HCT116 (cell line): Measurements from ENCODE around the gene HABP2. TPM values are rescaled to one million over a fixed set of nuclear protein-coding genes. Genes with fewer than 3 reads are reported as not detected.

Source experiments
- ATAC-seq: fragments of 200-7000 bp; cut with Tn5 transposase; 2 replicates; pipeline ENCODE4 v1.9.1; 2020; ENCODE audit warnings: mild to moderate bottlenecking, moderate library complexity
- BruUV-seq: library from RNA; stranded (reverse); fragments of 400-500 nt; replicated peaks from 2 replicates; lab custom pipeline; 2021; lab: Mats Ljungman, UMichigan
- CTCF ChIA-PET: fragments of 300-600 bp; sonication (Branson Sonifier 250); formaldehyde crosslinking; loops from one replicate; lab custom pipeline; 2021; ENCODE audit warnings: antibody characterized with exemption; lab: Charles Lee
- POLR2A ChIA-PET: fragments of 300-600, 350-600 bp; sonication (Branson Sonifier 250); formaldehyde crosslinking; loops from one replicate; lab custom pipeline; 2021; ENCODE audit warnings: antibody characterized with exemption; lab: Charles Lee
- RAD21 ChIA-PET, 2 experiments: fragments of 300-600 bp; sonication (Branson Sonifier 250); formaldehyde crosslinking; loops; one replicate each; lab custom pipeline; 2023; ENCODE audit warnings: low total read pairs in 2 of 2; ENCODE audit not compliant: uncharacterized antibody in 2 of 2, unreplicated experiment in 2 of 2, low non-redundant PET in 1 of 2; lab: Charles Lee
- DNase-seq: peaks from one replicate; pipeline ENCODE4 v3.0.0-alpha.2; 2010; ENCODE audit warnings: low read depth, low spot score
- H2AFZ ChIP-seq: fragments of 200-600 bp; shearing (Covaris generic), sonication (generic); 2 replicates; pipeline ENCODE4 v1.6.1; 2017; ENCODE audit warnings: low read depth, mixed run types, mixed read lengths, antibody characterized with exemption, low read length; ENCODE audit not compliant: poor library complexity, severe bottlenecking
- H3K27ac ChIP-seq: 2 replicates; pipeline ENCODE4 v1.5.1; 2012; ENCODE audit warnings: low read depth, low read length
- H3K27me3 ChIP-seq: fragments of 200-600 bp; sonication (generic); 2 replicates; pipeline ENCODE4 v1.6.1; 2016; ENCODE audit warnings: mixed run types, low read length, mixed read lengths; ENCODE audit not compliant: insufficient read depth
- H3K36me3 ChIP-seq, 2 experiments: fragments of 200-500 bp in 1 of 2; fragments of 200-600 bp in 1 of 2; sonication (Bioruptor generic) in 1 of 2; sonication (generic) in 1 of 2; 2 replicates each; pipeline versions ENCODE4 v1.5.1 to v1.6.1; 2014 to 2016; ENCODE audit warnings: low read length in 2 of 2, inconsistent platforms in 1 of 2, mixed read lengths in 1 of 2, mixed run types in 1 of 2; ENCODE audit not compliant: insufficient read depth in 2 of 2, control insufficient read depth in 1 of 2
- H3K4me1 ChIP-seq, 2 experiments: fragments of 200-600 bp in 1 of 2; sonication (generic) in 1 of 2; 2 replicates each; pipeline versions ENCODE4 v1.5.1 to v1.6.1; 2012 to 2017; ENCODE audit warnings: low read length in 2 of 2, inconsistent platforms in 1 of 2, mild to moderate bottlenecking in 1 of 2, mixed read lengths in 1 of 2, mixed run types in 1 of 2, moderate library complexity in 1 of 2; ENCODE audit not compliant: insufficient read depth in 2 of 2, control insufficient read depth in 1 of 2
- H3K4me2 ChIP-seq: fragments of 200-600 bp; sonication (generic); 2 replicates; pipeline ENCODE4 v1.6.1; 2017; ENCODE audit warnings: mixed run types, low read length, mixed read lengths
- H3K4me3 ChIP-seq, 2 experiments: fragments of 200-600 bp in 1 of 2; sonication (generic) in 1 of 2; replicated peaks in 1 of 2; 2 replicates each; pipeline ENCODE4 v1.5.1; 2011 to 2016; ENCODE audit warnings: low read length in 2 of 2, control low read depth in 1 of 2, low read depth in 1 of 2, mild to moderate bottlenecking in 1 of 2, mixed read lengths in 1 of 2, mixed run types in 1 of 2
- H3K79me2 ChIP-seq: fragments of 200-600 bp; sonication (generic); 2 replicates; pipeline ENCODE4 v1.6.1; 2017; ENCODE audit warnings: mild to moderate bottlenecking, mixed run types, low read length, moderate library complexity, mixed read lengths; ENCODE audit not compliant: insufficient read depth
- H3K9ac ChIP-seq: fragments of 200-600 bp; sonication (generic); 2 replicates; pipeline ENCODE4 v1.6.1; 2016; ENCODE audit warnings: low read length, mixed read lengths
- H3K9me2 ChIP-seq: fragments of 200-600 bp; sonication (generic), shearing (Covaris generic); 2 replicates; pipeline ENCODE4 v1.6.1; 2017; ENCODE audit warnings: mixed run types, mild to moderate bottlenecking, moderate library complexity; ENCODE audit not compliant: insufficient read depth
- H3K9me3 ChIP-seq, 2 experiments: fragments of 200-500 bp in 1 of 2; fragments of 200-600 bp in 1 of 2; sonication (Bioruptor generic) in 1 of 2; sonication (generic) in 1 of 2; 2 replicates each; pipeline ENCODE4 v1.6.1; 2014 to 2017; ENCODE audit warnings: low read length in 2 of 2, mixed read lengths in 2 of 2, inconsistent platforms in 1 of 2, low read depth in 1 of 2, mild to moderate bottlenecking in 1 of 2, mixed run types in 1 of 2, moderate library complexity in 1 of 2; ENCODE audit not compliant: control insufficient read depth in 1 of 2, insufficient read depth in 1 of 2
- H4K20me1 ChIP-seq: fragments of 200-600 bp; sonication (generic), shearing (Covaris generic); 2 replicates; pipeline ENCODE4 v1.6.1; 2017; ENCODE audit warnings: mixed run types, mild to moderate bottlenecking, moderate library complexity; ENCODE audit not compliant: insufficient read depth
- CEBPB ChIP-seq: IDR thresholded peaks from 2 replicates; pipeline ENCODE4 v1.6.1; 2012; ENCODE audit warnings: low read depth
- EGR1 ChIP-seq: IDR thresholded peaks from 2 replicates; pipeline ENCODE4 v1.6.1; 2012; ENCODE audit warnings: low read depth
- ELF1 ChIP-seq: IDR thresholded peaks from 2 replicates; pipeline ENCODE4 v1.6.1; 2012; ENCODE audit warnings: low read depth, borderline replicate concordance
- EZH2 ChIP-seq: fragments of 200-600 bp; sonication (generic); IDR thresholded peaks from 2 replicates; pipeline ENCODE4 v1.6.1; 2017; ENCODE audit warnings: antibody characterized with exemption, mixed run types
- FOSL1 ChIP-seq: IDR thresholded peaks from 2 replicates; pipeline ENCODE4 v1.6.1; 2012; ENCODE audit warnings: low read depth
- JUND ChIP-seq: IDR thresholded peaks from 2 replicates; pipeline ENCODE4 v1.6.1; 2012
- MAX ChIP-seq: IDR thresholded peaks from 2 replicates; pipeline ENCODE4 v1.6.1; 2012
- POLR2AphosphoS5 ChIP-seq: IDR thresholded peaks from 2 replicates; pipeline ENCODE4 v1.6.1; 2011; ENCODE audit warnings: mild to moderate bottlenecking, low read depth, low read length, moderate library complexity
- RAD21 ChIP-seq: IDR thresholded peaks from 2 replicates; pipeline ENCODE4 v1.6.1; 2012; ENCODE audit warnings: low read depth, mild to moderate bottlenecking
- REST ChIP-seq: IDR thresholded peaks from 2 replicates; pipeline ENCODE4 v1.6.1; 2012; ENCODE audit warnings: low read depth
- SIN3A ChIP-seq: IDR thresholded peaks from 2 replicates; pipeline ENCODE4 v1.6.1; 2012; ENCODE audit warnings: low read depth
- SRF ChIP-seq: IDR thresholded peaks from 2 replicates; pipeline ENCODE4 v1.6.1; 2012; ENCODE audit warnings: low read depth
- YY1 ChIP-seq: IDR thresholded peaks from 2 replicates; pipeline ENCODE4 v1.6.1; 2011; ENCODE audit warnings: low read length, low read depth, moderate library complexity, mild to moderate bottlenecking; ENCODE audit not compliant: insufficient replicate concordance; ENCODE audit errors: extremely low read depth
- ZBTB33 ChIP-seq: IDR thresholded peaks from 2 replicates; pipeline ENCODE4 v1.6.1; 2011; ENCODE audit warnings: mild to moderate bottlenecking, low read length, moderate library complexity; ENCODE audit not compliant: insufficient replicate concordance; ENCODE audit errors: extremely low read depth
- ZNF274 ChIP-seq: fragments of 200-500 bp; sonication (Bioruptor generic); IDR thresholded peaks from 2 replicates; pipeline ENCODE4 v1.6.1; 2014; ENCODE audit warnings: mild to moderate bottlenecking, low read depth, low read length, inconsistent platforms
- intact Hi-C: fragments of 100-400 bp; cut with micrococcal nuclease; formaldehyde crosslinking; loops from 2 replicates; pipeline ENCODE4 v1.10.0; 2022
- total RNA-seq: library from RNA; stranded (reverse); gene quantifications from one replicate; pipeline ENCODE4 v1.2.1, GENCODE V29; 2021; ENCODE audit not compliant: unreplicated experiment

The HABP2 gene
- total RNA-seq, 1 experiment from 2014 or later: 0.20 TPM

- Histone ChIP-seq H3K9me2 (no peaks in the 10 kb centered on the region), H3K36me3 (no peaks in the 10 kb centered on the region), H3K9ac (no peak overlapping the region), H4K20me1 (no peaks in the 10 kb centered on the region), H3K4me2 (no peak overlapping the region), H3K27me3 (peaks cover 27% of the 10 kb centered on the region)
- BruUV-seq: no TSS peak
- ATAC-seq (no peak), DNase-seq (no peak)
- TF ChIP-seq RAD21 (no peak), POLR2AphosphoS5 (no peak), ELF1 (no peak), FOSL1 (no peak), SIN3A (no peak)
- TF ChIP-seq, all 23 proteins: peak for 0
- Histone ChIP-seq H3K4me3 (no peak overlapping the region), H3K4me1 (no peaks in the 10 kb centered on the region), H3K27ac (no peak overlapping the region), H3K79me2 (no peaks in the 10 kb centered on the region), H3K9me3 (no peaks in the 10 kb centered on the region), H2AFZ (no peak overlapping the region)
- intact Hi-C loops: no loop called here
- CTCF ChIA-PET: no interaction called here
- RAD21 ChIA-PET: no interaction called here
- POLR2A ChIA-PET: no interaction called here
Measured at GRCh38 chr10:113603057-113603777, 50.4 kb downstream of the HABP2 start.

GRCh38 chr10:113604572-113604971, 51.7 kb downstream of the HABP2 start:
- Histone ChIP-seq H3K9me2 (no peaks in the 10 kb centered on the region), H3K4me3 (no peak overlapping the region), H3K27me3 (peaks cover 17% of the 10 kb centered on the region), H3K79me2 (no peaks in the 10 kb centered on the region), H3K27ac (no peak overlapping the region), H3K36me3 (no peaks in the 10 kb centered on the region), H4K20me1 (no peaks in the 10 kb centered on the region), H3K9me3 (no peaks in the 10 kb centered on the region), H3K4me2 (no peak overlapping the region), H2AFZ (no peak overlapping the region), H3K4me1 (no peaks in the 10 kb centered on the region), H3K9ac (no peak overlapping the region)
- ATAC-seq (no peak), DNase-seq (no peak)
- no peak for TF ChIP-seq EGR1
- TF ChIP-seq YY1: no peak
- no peak for TF ChIP-seq JUND
- no peak for TF ChIP-seq ZNF274
- TF ChIP-seq CEBPB: no peak
- no peak for TF ChIP-seq ZBTB33
- no peak for TF ChIP-seq RAD21
- TF ChIP-seq MAX: no peak
- no peak for TF ChIP-seq REST
- no peak for TF ChIP-seq EZH2
- no peak for TF ChIP-seq SRF
- RAD21 ChIA-PET: no interaction called here
- BruUV-seq: no TSS peak
- intact Hi-C loops: no loop called here
- CTCF ChIA-PET: no interaction called here
- POLR2A ChIA-PET: no interaction called here
